AML-193 (cell line): ENCODE results near the gene ENG.

Experiments used
- DNase-seq, 2 experiments: peaks; one replicate each; lab custom pipeline; 2025; lab: John Stamatoyannopoulos, UW

ENG gene

DNA sequence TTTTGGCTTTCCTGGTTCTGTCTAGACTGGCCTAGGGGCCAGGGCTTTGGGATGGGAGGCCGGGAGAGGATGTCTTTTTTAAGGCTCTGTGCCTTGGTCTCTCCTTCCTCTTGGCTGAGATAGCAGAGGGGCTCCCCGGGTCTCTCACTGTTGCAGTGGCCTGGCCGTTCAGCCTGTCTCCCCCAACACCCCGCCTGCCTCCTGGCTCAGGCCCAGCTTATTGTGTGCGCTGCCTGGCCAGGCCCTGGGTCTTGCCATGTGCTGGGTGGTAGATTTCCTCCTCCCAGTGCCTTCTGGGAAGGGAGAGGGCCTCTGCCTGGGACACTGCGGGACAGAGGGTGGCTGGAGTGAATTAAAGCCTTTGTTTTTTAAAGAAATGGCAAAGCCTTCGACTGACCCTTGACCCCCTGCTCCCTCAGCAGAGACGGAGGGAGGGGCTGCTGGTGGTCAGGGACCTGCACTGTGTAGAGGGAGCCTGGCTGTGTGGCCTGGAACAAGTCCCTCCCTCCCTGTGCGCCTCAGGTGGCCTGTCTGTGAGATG is 40.7 kb downstream of the ENG start:
- DNase-seq = no peak

DNA sequence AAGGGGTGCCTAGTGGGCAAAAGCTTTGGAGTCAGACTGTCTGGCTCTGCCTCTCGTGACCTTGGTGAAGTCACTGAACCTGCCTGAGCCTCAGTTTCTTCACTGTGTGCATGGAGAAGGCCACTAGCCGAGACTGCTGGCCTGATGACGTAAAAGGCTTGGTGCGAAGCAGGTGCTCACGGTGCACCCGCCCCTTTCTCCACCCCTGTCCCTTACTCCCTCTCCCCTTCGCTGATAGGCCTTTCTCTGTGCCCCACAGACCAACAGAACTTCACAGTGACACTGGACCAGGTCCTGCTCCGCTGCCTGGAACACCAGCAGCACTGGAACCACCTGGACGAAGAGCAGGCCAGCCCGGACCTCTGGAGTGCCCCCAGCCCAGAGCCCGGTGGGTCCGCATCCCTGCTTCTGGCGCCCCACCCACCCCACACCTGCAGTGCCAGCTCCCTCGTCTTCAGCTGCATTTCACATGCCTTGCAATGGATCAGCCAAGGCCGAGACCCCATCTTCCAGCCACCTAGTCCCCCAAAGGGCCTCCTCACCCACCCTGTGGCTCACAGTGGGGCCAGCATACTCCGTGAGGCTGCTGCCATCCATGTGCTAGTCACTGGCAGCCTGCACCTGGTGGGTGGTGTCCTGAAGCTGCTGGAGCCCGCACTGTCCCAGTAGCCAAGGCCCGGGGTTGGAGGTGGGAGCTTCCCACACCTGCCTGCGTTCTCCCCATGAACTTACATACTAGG is 41.4 kb downstream of the ENG start:
- no peak for DNase-seq

DNA sequence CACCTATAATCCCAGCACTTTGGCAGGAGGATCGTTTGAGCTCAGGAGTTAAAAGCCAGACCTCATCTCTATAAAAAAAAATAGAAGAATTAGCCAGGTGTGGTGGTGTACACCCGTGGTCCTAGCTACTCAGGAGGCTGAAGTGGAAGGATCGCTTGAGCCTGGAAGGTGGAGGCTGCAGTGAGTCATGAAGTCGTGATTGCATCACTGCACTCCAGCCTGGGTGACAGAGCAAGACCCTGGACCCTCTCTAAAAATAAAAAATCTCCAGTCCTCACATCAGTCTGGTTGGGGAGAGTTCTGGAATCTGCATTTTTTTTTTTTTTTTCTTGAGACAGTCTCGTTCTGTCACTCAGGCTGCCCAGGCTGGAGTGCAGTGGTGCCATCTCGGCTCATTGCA is 42.4 kb downstream of the ENG start:
- DNase-seq = no peak

DNA sequence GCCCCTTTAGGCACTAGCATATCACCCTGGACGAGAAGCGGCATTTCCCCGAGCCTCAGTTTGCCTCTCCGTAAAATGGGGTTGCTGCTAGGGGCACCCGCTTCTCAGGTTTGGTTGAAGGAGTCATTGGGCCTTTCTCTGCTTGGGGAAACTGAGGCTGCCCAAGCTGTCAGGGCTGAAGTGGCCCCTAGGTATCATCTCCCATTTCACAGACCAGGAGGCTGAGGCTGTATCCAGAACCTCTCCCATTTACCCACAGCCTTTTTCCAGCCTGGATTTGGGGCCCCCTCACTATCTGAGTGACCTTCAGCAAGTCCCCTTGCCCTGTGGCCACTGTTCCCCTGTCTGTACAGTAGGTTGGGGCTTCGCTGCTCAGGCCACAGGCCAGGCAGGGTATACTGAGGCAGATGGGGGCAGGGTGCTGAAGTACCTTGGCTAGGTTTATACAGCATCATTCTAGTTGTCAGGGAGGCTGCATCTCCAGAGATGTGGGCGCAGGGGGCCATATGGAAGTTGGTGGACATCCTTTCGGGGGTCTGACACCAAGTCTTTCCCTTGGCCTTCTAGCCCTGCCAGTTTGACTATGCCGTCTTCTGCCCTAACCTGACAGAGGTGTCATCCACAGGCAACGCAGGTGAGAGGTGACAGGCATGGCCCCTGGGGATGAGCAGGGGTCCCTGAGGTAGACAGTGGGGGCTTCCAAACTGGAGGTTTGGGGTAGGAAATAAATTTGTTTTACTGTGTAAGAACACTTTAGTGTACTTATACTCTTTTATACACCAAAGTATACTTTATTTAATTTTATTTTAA is 43.9 kb downstream of the ENG start:
- no peak for DNase-seq

DNA sequence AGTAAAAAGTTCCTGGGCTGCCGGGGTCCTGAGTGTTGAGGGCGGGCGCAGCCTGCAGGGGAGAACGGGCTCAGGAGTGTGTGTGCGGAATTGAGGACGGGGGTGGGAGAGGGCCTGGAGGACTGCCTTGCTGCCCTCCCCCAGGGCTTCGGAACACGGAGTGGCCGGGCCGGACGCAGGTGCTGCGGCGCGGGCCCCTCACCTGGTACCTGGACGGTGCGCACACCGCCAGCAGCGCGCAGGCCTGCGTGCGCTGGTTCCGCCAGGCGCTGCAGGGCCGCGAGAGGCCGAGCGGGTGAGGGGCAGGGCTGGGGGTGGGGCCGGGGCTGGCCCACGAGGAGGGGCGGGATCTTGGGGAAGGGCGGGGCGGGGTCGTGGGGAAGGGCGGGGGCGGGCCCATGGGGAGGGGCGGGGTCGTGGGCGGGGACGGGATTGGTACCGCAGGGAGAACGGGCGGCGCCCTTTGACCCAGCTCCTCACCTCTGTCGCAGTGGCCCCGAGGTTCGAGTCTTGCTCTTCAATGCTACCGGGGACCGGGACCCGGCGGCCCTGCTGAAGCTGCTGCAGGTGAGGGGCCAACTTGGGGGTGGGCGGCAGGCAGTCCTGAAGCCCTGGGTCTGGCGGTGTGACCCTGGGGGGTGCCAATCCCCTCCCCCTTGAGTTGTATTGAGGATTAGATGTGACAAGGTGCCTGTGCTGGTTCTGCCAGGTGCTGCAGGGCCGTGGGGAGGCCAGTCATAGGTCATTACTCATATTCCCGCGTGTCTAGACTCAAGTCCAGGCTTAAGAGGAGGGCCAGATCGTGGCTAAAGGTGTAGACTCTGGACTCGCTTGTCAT is 44.7 kb downstream of the ENG start:
- no peak for DNase-seq

DNA sequence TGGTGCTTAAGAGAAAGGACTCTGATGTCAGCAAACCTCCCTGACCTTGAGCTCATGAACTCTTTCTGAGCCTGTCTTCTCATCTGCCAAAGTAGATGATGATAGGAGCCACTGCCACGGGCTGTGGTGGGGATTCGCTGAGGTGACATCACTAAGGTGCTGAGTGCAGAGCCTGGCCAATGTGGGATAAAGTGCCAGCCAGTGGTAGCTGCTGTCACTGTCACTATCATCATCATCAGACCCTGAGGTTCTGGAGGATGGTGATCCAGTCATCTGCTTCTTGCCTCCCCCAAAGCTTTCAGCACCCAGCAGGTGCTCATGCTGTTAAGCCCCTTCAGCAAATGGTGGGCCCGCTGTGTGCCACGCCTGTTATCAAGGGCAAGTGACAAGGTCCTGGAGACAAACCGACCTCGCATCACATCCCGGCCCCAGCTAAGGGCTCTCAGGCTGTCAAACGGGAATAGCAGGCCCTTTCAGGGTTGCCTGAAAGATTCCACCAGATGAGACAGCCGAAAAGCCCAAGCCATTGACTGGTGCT is 45.4 kb downstream of the ENG start:
- DNase-seq = no peak

DNA sequence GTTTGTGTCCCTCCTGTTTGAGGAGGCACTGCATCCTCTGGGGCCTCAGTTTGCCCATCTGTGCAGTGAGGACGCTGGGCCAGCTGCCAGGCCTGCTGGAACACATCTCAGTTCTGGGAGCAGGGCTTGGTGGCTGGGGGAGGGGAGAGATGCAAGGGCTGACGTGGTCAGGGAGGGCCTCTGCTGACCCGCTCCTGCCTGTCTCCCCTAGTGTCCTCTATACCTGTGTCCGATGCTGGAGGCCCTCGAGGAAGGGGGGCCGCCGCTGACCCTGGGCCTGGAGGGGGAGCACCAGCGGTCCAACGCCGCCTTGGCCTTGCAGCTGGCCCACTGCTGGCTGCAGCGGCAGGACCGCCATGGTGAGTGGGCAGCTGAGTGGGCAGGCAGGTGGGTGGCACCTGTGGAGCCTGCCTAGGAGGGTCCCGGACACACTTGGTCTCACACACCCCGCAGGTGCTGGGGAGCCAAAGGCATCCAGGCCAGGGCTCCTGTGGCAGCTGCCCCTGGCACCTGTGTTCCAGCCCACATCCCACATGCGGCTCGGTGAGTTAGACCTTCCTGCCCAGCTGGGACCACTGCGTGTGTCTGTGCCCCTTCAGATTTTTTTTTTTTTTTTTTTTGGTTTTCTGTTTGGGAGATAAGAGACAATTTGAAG is 46.0 kb downstream of the ENG start:
- DNase-seq = no peak

DNA sequence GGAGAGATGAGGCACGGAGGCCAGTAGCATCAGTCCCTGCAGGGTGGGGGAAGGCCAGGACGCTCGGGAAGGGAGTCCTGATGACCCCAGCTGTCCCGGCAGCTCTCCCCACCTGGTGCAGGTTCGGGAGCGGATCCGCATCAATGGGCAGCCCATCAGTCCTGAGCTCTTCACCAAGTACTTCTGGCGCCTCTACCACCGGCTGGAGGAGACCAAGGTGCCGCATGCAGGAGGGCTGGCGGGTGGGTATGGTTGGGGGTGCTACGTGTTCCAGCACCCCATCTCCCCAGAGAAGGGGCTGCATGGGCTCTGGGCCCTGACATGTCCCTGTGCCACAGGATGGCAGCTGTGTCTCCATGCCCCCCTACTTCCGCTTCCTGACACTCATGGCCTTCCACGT is 47.6 kb downstream of the ENG start:
- no peak for DNase-seq

DNA sequence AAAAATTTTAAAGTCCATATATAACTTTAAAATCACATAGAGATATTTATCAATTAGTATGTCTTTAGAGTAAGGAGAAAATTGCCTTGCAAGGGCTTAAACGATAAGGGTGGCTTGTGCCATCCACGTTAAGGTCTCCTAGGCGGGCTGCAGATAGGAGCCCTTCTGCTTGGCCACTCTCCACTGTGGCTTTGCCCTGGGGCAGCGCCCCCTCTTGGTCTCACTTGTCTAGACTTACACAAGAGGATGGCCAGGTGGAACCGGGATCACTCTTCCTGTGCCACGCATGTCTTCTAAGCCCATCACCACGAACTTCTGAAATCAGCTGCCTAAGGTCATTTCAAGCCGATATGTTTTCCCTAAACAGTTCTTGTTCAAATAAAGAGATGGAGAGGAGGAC is 48.8 kb downstream of the ENG start:
- peak in 1 of 2 experiments; percentile 18 for DNase-seq

DNA sequence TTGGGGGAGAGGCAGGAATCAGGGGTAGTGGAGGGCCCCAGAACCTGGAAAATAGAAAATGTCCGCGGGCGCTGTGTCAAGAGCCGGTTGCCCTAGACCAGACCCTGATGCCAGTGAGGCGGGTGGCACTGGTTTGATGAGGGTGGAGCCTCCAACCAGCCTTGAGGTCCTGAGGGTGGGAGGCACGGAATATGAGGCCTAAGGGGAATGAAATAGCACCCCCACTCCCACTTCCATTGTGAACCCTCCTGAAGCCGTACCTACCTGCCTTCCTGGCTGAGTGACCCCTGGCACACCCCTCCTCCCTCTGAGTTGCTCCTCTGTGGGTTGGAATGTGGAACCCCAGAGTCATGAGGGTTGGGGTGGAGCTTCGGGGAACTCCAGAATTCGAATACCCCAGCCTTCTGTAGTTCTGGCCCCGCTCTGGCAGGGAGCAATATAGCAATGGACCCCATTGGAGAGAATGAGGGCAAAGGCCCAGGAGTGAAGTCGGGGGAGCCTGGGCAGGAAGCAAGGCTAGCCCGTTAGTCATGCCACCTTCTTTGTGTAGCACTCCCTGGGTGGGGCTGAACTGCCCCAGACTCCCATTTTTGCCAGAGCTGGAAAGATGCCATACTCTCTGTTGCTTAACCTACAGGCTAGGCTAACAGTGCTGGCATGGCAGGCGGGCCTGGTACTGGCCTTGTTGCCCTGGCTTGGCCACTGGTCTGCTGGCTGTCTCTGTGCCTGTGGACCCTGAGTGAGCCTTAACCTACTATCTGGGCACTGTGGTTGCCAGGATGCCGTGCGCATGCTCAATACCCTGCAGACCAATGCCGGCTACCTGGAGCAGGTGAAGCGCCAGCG is 50.7 kb downstream of the ENG start:
- DNase-seq = peak in 1 of 2 experiments; percentile 8

DNA sequence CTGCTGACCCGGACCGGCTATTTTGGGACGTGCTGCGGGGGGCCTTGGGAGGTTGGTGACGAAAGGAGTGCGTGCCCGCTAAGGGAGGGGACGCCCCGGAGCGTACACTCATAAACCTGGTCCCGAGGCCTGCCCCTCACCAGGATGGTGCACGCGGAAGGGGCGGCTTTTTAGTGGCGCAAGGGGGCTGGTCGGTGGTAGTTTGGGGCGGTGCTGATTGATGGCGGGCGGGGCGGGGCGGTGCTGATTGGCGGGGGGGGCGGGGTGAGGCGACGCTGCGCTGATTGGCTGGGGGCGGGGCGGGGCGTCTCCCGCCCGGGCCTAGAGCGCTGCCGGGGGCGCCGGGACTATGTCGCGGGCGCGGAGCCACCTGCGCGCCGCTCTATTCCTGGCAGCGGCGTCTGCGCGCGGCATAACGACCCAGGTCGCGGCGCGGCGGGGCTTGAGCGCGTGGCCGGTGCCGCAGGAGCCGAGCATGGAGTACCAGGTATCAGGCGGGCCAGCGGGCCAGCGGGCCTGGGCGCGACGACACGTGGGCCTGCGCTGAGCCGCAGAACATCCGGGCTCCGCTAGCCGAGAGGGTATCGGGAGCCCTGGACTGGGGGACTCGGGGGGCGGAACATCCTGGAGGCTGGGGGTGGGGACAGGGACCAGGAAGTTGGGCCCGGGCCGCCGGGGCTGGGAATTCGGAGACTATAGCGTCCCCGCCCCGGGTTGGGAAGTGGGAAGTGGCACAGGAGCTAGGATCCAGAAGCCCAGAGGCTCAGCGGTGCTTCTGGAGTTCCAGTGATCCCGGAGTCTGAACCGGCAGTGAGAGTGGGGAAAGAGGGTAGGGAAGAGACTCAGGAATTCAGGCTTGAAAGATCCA is 51.6 kb downstream of the ENG start, which contains the start of gene FPGS:
Gene FPGS, plus strand, starts transcription at position 307 of the 868 bp plus-strand sequence. Its CDS starts 43 bp downstream, at position 350.
- DNase-seq = peak; percentile 71 to 76

DNA sequence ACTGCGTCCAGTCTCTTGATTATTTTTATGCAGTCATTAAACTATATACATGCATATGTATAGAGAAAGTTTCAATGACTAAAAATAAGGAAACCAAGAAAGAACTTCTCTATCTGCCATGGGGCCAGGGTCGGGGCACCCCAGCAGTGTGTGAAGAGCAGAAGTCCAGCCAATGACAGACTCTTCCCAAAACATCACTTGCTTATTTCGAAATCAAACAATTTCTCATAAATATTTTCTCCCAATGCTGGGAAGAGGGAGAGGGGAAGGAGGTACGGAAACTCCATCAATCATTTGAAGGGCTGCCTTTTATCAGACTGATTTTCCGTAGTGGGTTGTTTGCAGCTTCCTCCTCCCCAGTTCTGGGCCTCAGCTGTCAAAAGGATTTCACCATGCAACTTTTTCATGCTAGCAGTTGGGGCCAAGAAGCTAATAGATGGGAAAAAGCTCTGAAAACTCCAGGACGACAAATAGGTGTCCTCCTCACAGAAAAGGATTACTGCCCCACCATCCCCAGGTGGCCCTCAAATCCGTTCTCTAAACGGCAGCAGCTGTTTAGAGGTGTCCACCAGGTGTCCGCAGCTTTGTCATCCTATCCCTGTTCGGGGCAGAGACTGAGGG is 52.4 kb downstream of the ENG start:
- DNase-seq = peak in 1 of 2 experiments; percentile 54

DNA sequence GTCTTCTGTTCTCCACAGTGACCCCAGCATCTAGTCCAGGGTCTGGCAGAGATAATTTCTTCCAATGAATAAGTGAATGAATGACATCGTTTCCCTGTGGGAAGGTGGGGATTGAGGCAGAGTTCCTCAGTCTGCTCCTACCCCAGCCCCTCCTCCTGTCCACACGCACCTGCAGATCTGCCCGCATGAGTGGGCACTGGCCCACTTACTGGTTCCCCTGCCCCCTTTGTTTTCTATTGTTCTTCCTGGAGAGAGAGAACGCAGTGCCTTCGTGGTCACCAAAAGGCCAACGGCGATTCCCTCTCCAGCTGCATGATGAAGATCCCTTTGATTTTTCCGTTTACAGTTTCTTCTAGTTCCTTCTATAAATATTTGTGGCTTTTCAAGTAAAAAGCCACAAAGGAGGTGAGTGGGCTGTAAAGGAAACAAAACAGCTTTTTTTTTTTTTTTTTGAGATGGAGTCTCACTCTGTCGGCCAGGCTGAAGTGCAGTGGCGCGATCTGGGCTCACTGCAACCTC is 57.5 kb downstream of the ENG start:
- peak in 1 of 2 experiments; percentile 19 for DNase-seq

DNA sequence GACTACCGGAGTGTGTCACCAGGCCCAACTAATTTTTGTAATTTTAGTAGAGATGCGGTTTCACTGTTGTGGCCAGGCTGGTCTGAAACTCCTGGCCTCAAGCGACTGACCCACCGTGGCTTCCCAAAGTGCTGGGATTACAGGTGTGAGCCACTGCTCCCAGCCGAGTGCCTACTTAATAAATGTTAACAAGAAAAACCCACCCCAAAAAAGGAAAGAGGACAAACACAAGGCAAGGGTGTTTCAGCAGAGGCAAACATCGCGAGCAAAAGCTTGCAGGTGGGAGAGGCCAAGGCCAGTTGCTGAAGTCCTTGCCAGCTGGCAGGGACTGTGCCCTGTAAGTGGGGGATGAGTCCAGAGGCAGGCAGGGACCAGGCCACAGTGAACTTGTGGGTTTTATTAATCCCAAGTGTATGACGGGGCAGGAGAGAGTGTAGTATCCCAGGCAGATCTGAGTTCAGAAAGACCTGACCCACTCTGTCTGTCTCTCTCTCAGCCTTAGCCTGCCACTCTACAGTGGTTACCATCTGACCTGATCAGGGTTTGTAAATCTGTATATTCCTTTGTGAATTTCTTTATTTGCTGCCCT is 58.1 kb downstream of the ENG start:
- no peak for DNase-seq

DNA sequence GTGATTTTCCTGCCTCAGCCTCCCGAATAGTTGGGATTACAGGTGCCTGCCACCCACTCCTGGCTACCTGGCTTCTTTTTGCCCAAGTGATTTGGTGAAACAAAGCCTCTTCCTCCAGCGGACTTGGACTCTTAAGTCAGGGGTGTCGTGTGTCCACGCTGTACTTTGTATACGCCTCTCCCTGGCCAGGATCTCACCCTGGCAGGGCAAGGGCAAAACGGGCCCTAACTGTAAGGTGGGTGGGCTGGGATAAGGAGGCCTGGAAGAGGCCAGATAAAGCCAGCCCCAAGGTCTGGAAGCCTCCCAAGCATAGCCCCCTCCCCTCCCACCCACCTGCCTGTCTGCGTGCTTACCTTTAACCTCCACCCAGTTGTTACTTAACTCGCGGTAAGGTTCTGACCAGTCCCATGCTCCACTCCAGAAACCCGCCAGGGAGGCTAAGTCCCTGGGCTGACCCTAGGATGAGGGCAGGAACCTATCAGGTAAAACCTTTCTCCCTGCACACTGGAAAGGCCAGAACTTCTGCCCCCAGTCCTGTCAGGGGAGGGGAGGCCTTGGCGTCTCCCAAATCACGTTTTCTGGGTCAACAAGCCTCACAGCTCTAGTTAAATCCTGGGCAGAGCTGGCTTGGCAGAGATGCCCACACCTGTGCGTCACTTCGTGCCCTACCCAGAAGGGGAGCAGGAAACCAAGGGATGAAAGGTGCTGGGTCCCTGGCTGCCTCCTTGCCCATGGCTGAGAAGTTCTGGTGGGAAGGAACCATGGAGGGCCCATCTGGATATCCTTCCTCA is 60.3 kb downstream of the ENG start:
- DNase-seq = no peak

DNA sequence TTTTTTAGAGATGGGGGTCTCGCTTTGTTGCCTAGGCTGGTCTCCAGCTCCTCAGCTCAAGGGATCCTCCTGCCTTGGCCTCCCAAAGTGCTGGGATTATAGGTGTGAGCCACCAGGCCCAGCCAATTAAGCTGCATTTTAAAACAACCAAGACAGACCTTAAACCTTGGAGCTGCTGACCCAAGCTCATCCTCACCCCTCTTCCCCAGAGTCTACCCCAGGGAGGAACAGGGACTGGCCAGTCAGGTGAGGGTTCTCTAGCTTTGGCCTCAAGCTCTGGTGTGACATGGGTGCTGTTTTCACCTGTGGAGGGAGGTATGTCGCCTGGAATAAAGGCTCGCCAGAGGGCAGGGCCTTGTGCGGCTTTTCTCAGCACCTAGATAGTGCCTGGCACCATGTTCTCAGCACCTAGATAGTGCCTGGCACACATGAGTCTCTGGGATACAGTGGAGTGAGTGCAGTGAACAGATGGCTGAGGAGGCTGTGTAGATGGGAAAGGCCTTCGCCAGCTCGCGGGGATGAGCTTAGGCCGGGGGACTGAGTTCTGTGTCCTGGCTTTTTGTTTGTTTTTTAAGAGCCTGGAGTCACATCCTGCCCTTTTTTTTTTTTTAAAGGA is 61.3 kb downstream of the ENG start:
- DNase-seq = no peak
